Effector memory CD4-positive, alpha-beta T cell (primary cell): Measurements from ENCODE around the gene KLHL5.
"Not testable (repeated sequence)": the region's sequence is repeated elsewhere in the genome, so short reads cannot be mapped to it uniquely, and the experiment has no call there.

Experiments used
- DNase-seq, 3 donors: peaks; one replicate each; pipeline ENCODE4 v3.0.0-alpha.2; 2020
- H3K27ac ChIP-seq: 2 replicates; pipeline ENCODE4 v1.7.0; 2013; ENCODE audit warnings: mild to moderate bottlenecking, low read length, moderate library complexity; ENCODE audit not compliant: insufficient read depth, poor library complexity, severe bottlenecking
- H3K27me3 ChIP-seq: replicated peaks from 2 replicates; pipeline ENCODE4 v1.7.0; 2013; ENCODE audit warnings: mild to moderate bottlenecking, low read length; ENCODE audit not compliant: insufficient read depth, control insufficient read depth, poor library complexity, severe bottlenecking
- H3K36me3 ChIP-seq: 2 replicates; pipeline ENCODE4 v1.7.0; 2013; ENCODE audit warnings: mild to moderate bottlenecking, low read length, moderate library complexity; ENCODE audit not compliant: control insufficient read depth, insufficient read depth
- H3K4me1 ChIP-seq: 2 replicates; pipeline ENCODE4 v1.7.0; 2013; ENCODE audit warnings: low read length, mild to moderate bottlenecking; ENCODE audit not compliant: control insufficient read depth, insufficient read depth, poor library complexity, severe bottlenecking
- H3K4me3 ChIP-seq: 2 replicates; pipeline ENCODE4 v1.7.0; 2013; ENCODE audit warnings: low read length, low read depth, mild to moderate bottlenecking; ENCODE audit not compliant: insufficient read depth, poor library complexity, severe bottlenecking
- H3K9me3 ChIP-seq: 2 replicates; pipeline ENCODE4 v1.7.0; 2013; ENCODE audit warnings: mild to moderate bottlenecking, low read length, moderate library complexity; ENCODE audit not compliant: control insufficient read depth

KLHL5 gene

DNA sequence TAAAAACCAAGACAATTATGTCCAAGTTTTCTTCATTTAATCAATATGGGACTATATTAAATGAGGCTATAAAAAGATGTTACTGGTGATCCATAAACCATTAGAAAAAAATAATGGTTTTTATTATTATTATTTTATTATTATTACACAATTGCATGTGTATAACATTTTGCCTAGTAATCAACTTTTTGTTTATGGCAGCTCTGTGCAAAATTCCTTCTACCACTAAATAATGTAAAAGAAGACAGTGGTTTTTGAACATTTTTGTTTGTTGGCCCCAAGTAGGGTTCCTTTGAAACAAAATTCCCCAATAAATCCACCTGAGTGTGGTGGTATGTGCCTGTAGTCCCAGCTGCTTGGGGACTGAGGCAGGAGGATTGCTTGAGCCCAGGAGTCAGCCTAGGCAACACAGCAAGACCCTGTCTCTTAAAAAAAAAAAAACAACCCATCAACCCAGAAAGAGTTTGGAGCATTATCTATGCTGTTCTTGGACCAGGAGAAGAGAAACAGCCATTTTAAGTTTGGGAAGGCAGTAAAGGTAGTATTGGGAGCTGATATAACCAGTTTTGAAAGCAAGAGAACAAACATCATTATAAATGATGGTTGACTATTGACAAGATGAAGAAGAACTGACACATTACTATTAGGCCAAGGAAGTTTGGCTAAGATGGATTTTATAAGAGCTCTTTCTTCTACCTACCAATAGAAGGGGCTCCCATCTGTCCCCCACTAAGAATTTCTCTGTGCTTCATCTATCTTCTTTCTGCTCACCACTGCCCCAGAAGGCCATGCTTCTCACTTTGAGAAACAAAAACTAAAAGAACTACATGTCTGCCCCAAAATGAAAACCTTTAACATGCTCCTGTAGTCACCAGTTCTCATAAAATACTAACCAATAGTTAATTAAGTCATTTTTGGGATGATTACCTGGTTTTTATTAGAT is 32.0 kb upstream of the KLHL5 start:
- Histone ChIP-seq H3K27me3 (no peaks in the 10 kb centered on the region), H3K4me1 (peaks cover 21% of the 10 kb centered on the region), H3K9me3 (no peaks in the 10 kb centered on the region), H3K36me3 (no peaks in the 10 kb centered on the region), H3K4me3 (peak overlapping the region; percentile 53), H3K27ac (peak overlapping the region; percentile 74)
- DNase-seq = no peak

DNA sequence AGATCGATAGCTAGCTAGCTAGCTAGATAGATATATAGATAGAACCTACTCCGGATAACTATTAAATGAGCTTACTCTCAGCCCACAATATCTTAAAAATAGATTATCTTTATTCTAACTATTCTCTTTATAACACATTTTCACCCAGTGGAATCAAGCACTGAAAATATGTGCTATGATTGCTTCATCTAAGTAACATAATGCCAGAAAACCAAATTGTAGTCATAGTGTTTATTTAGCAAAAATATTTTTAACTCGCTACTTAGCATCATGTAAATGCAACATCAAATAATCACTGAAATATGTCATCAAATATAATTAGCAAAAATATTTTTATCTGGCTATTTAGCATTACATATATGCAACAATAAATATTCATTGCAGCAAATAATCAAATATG is 31.3 kb upstream of the KLHL5 start:
- DNase-seq = no peak
- no peaks in the 10 kb centered on the region for H3K36me3 ChIP-seq
- H3K4me3 ChIP-seq = peak overlapping the region; percentile 53
- peak overlapping the region; percentile 74 for H3K27ac ChIP-seq
- H3K4me1 ChIP-seq = peaks cover 21% of the 10 kb centered on the region
- no peaks in the 10 kb centered on the region for H3K27me3 ChIP-seq
- H3K9me3 ChIP-seq = no peaks in the 10 kb centered on the region

DNA sequence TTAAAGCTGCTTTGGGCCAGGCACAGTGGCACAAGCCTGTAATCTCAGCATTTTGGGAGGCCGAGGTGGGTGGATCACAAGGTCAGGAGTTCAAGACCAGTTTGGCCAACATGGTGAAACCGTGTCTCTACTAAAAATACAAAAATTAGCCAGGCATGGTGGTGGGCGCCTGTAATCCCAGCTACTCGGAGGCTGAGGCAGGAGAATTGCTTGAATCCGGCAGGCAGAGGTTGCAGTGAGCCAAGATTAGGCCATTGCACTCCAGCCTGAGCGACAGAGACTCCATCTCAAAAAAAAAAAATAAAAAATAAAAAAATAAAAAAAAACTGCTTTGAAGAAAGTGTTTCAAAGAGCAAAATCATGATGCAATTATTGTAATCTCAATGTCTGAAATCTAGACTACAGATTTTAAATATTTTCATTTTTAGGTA is 30.4 kb upstream of the KLHL5 start:
- not testable (repeated sequence) for H3K27me3 ChIP-seq, H3K9me3 ChIP-seq, H3K36me3 ChIP-seq, DNase-seq
- Histone ChIP-seq H3K27ac (peak overlapping the region; percentile 74), H3K4me3 (peak overlapping the region; percentile 53), H3K4me1 (peaks cover 21% of the 10 kb centered on the region)

DNA sequence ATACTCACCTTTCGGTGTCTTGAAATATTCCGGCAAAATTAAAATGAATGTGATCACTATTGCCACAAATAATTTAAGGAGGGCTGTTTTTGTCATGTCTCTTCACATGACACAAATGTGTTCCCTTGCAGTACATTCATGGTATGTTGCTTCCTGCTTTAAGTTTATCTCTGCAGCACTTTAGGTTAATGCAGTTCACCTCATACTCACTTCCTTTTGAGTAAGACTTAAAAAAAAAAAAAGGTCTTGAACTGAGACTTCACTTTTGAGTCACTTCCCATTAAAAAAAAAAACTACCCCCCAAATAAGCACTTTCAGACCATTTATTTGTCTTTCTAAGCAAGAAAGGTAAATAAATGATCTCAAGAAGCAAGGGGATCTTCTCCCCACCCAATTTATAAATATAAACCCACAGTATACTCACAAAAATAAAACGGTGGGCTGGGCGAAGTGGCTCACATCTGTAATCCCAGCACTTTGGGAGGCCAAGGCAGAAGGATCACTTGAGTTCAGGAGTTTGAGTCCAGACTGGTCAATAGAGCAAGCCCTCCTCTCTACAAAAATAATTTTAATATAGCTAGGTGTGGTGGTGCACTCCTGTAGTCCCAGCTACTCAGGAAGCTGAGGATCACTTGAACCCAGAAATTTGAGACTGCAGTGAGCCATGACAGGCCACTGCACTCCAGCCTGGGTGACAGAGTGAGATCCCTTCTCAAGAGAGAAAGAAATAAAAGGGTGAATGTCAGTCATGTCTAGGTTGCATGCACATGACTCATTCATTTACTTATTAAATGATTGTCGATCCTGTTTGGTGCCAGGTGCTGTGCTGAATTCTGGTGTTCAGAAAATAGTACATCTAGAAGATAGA is 29.6 kb upstream of the KLHL5 start, which contains the start of gene TMEM156:
TMEM156 (minus strand) TSS at position 192 of the 868 bp plus-strand sequence; CDS start at position 96, 96 bp downstream.
- DNase-seq = peak in 1 of 3 donors; percentile 12
- Histone ChIP-seq H3K9me3 (no peaks in the 10 kb centered on the region), H3K27ac (peak within 1 kb of the TSS; percentile 74), H3K36me3 (no peaks in the 10 kb centered on the region), H3K4me3 (peak within 1 kb of the TSS; percentile 53), H3K4me1 (peaks cover 17% of the 10 kb centered on the region), H3K27me3 (no peaks in the 10 kb centered on the region)

DNA sequence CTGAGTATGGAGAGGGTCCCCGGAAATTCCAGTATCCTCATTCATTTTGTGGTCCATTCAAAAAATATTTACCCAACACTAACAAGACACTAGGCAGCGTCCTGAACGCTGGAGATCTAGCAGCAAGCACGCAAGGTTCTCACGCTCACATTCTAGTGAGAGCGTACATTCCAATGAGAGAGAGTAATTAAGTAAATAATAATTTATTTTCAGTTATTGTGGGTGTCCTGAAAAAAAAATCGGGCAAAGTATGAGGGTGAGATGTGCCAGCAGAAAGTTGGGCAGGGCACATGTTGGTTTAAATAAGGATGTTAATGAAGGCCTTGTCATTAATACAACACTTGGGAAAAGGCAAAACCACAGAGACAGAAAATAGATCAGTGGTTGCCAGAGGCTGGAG is 25.9 kb upstream of the KLHL5 start:
- Histone ChIP-seq H3K4me1 (peaks cover 14% of the 10 kb centered on the region), H3K36me3 (no peaks in the 10 kb centered on the region), H3K27me3 (no peaks in the 10 kb centered on the region), H3K4me3 (no peak overlapping the region), H3K27ac (no peak overlapping the region), H3K9me3 (no peaks in the 10 kb centered on the region)
- DNase-seq = no peak

DNA sequence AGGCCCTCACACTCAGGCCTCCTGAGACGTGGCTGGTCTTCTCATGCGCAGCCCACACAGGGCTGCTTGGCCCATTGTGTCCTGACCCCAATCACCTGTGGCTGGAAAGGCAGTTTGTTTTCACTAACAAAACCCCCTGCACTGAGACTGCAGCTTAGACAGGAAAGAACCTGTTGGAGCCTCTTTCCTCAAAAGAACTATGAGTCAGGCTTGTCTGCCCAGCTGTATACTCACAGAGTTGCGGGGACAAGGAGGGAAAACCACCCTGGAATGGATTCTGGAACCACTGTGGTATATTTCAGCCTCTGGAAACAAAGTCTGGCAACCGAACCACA is 24.6 kb upstream of the KLHL5 start:
- no peak for DNase-seq

DNA sequence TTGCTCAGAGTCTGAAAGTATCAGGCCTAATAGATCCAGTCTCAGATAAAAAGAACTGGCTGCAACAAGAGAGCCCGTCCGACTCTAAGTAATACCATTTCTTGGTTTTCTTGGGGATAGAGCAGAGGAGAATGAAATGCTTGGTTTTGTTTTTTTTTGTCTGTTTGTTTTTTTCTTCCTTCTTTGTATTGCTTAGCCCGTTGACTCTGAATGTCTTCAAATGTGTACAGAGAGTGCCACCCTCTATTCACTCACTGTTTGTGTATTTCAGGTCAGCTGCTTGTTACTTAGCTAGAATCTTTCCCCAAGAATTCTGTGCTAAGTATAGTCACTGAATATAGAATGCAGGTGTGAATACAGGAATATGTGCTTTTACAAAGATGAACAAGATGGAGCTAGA is 24.1 kb upstream of the KLHL5 start:
- H3K27ac ChIP-seq = no peak overlapping the region
- no peak for DNase-seq
- peaks cover 8% of the 10 kb centered on the region for H3K4me1 ChIP-seq
- no peaks in the 10 kb centered on the region for H3K9me3 ChIP-seq
- H3K36me3 ChIP-seq = no peaks in the 10 kb centered on the region
- no peak overlapping the region for H3K4me3 ChIP-seq
- no peaks in the 10 kb centered on the region for H3K27me3 ChIP-seq

More for the DNA sequence above, 24.6 kb upstream of the KLHL5 start:
- H3K4me3 ChIP-seq = no peak overlapping the region
- H3K36me3 ChIP-seq = no peaks in the 10 kb centered on the region
- no peak overlapping the region for H3K27ac ChIP-seq
- H3K9me3 ChIP-seq = no peaks in the 10 kb centered on the region
- no peaks in the 10 kb centered on the region for H3K27me3 ChIP-seq
- peaks cover 13% of the 10 kb centered on the region for H3K4me1 ChIP-seq

DNA sequence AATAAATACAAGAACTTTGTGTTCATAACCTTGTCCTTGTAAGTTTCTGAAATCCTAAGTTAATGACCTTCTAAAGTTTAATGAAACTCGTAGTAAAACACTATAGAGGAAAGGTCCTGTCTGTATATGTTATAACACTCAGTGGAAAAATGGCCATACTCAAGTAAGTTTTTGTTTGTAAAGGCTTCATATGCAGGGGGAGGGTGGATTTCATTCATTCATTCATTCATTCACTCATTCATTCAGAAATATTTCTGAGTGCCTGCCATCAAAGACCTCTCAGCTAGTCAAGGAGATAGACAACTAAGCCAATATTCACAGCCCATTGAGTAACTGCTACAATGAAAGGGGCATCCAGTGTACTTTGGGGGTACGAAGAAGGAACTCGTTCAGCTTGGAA is 22.9 kb upstream of the KLHL5 start:
- Histone ChIP-seq H3K27me3 (no peaks in the 10 kb centered on the region), H3K36me3 (no peaks in the 10 kb centered on the region), H3K4me1 (peaks cover 5% of the 10 kb centered on the region), H3K27ac (no peak overlapping the region), H3K9me3 (no peaks in the 10 kb centered on the region), H3K4me3 (no peak overlapping the region)
- DNase-seq = no peak

DNA sequence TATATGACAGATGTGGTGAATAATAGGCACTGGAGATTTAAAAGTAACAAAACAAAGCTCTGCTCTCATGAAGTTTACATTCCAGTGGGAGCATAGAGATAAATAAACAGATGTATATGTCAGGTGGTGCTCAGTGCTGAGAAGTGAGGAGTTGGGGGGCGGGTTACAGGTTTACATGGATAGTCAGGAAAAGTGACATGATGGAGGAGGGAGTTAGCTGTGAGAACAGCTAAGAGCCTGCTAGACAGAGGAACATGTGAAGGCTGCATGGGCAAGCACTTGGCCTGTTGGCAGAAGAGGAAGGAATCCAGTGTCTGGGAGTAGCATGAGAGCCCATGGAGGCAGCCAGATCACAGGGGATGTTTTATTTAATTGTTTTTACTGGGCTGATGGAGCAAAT is 19.7 kb upstream of the KLHL5 start:
- Histone ChIP-seq H3K4me1 (peaks cover 14% of the 10 kb centered on the region), H3K36me3 (no peaks in the 10 kb centered on the region), H3K4me3 (no peak overlapping the region), H3K27ac (no peak overlapping the region), H3K9me3 (no peaks in the 10 kb centered on the region), H3K27me3 (no peaks in the 10 kb centered on the region)
- no peak for DNase-seq
